Kidney capillary endothelial cell (primary cell): ENCODE results near the gene ANO2.
A peak's percentile ranks its signal among the peaks of the same experiment; 100 is the strongest.

Source experiments
- DNase-seq: peaks from one replicate; pipeline ENCODE4 v3.0.0-alpha.2; 2018; ENCODE audit warnings: low spot score

The ANO2 gene

GRCh38 chr12:5723711-5724252 lies 221.3 kb downstream of the ANO2 start:
- DNase-seq: no peak

- no peak for DNase-seq
Measured at GRCh38 chr12:5723071-5723470, 222.0 kb downstream of the ANO2 start.

GRCh38 chr12:5720381-5721005 lies 224.6 kb downstream of the ANO2 start:
- DNase-seq: no peak

- no peak for DNase-seq
Measured at GRCh38 chr12:5718680-5719079, 226.4 kb downstream of the ANO2 start.

GRCh38 chr12:5718073-5718472 lies 227.0 kb downstream of the ANO2 start:
- no peak for DNase-seq

GRCh38 chr12:5716976-5717375 lies 228.1 kb downstream of the ANO2 start:
- no peak for DNase-seq

- DNase-seq: peak; percentile 14
Measured at GRCh38 chr12:5716201-5716600, 228.9 kb downstream of the ANO2 start.

- DNase-seq: no peak
Measured at GRCh38 chr12:5715021-5715420, 230.0 kb downstream of the ANO2 start.

GRCh38 chr12:5713599-5714081 lies 231.4 kb downstream of the ANO2 start:
- no peak for DNase-seq

GRCh38 chr12:5710260-5710878 lies 234.7 kb downstream of the ANO2 start:
- DNase-seq: no peak

- no peak for DNase-seq
Measured at GRCh38 chr12:5708371-5708770, 236.7 kb downstream of the ANO2 start.

GRCh38 chr12:5706247-5706646 lies 238.8 kb downstream of the ANO2 start:
- DNase-seq: no peak

GRCh38 chr12:5705791-5706190 lies 239.3 kb downstream of the ANO2 start:
- DNase-seq: no peak

- no peak for DNase-seq
Measured at GRCh38 chr12:5694759-5695409, 250.2 kb downstream of the ANO2 start.

- DNase-seq: no peak
Measured at GRCh38 chr12:5692850-5693249, 252.2 kb downstream of the ANO2 start.

- no peak for DNase-seq
Measured at GRCh38 chr12:5691943-5692342, 253.1 kb downstream of the ANO2 start.

- DNase-seq: no peak
Measured at GRCh38 chr12:5690240-5690639, 254.8 kb downstream of the ANO2 start.

GRCh38 chr12:5689773-5690172 lies 255.3 kb downstream of the ANO2 start:
- DNase-seq: no peak

GRCh38 chr12:5688226-5688625 lies 256.8 kb downstream of the ANO2 start:
- no peak for DNase-seq

- DNase-seq: no peak
Measured at GRCh38 chr12:5685935-5686334, 259.1 kb downstream of the ANO2 start.

GRCh38 chr12:5684989-5685388 lies 260.1 kb downstream of the ANO2 start:
- no peak for DNase-seq

- DNase-seq: no peak
Measured at GRCh38 chr12:5682581-5682980, 262.5 kb downstream of the ANO2 start.

GRCh38 chr12:5678176-5678575 lies 266.9 kb downstream of the ANO2 start:
- DNase-seq: no peak
